H9 (cell line): ENCODE measurements around the gene PPARGC1A. TPM values are rescaled to one million over a fixed set of nuclear protein-coding genes. Genes with fewer than 3 reads are reported as not detected.

Experiments
- DNase-seq: peaks from one replicate; pipeline ENCODE4 v3.0.0-alpha.2; 2017
- H2AFZ ChIP-seq: one replicate; pipeline ENCODE4 v1.6.1; 2013; ENCODE audit warnings: mild to moderate bottlenecking, low read length, control low read depth, moderate library complexity
- H2AK5ac ChIP-seq: 2 replicates; pipeline ENCODE4 v1.6.1; 2013; ENCODE audit warnings: low read length, control low read depth, mixed read lengths; ENCODE audit not compliant: insufficient read length
- H2BK120ac ChIP-seq: one replicate; pipeline ENCODE4 v1.6.1; 2013; ENCODE audit warnings: low read depth, mild to moderate bottlenecking, low read length, control low read depth, inconsistent platforms; ENCODE audit not compliant: poor library complexity, severe bottlenecking
- H2BK12ac ChIP-seq: 2 replicates; pipeline ENCODE4 v1.6.1; 2013; ENCODE audit warnings: low read length, control low read depth, mixed read lengths, low read depth; ENCODE audit not compliant: insufficient read length
- H2BK15ac ChIP-seq: 2 replicates; pipeline ENCODE4 v1.6.1; 2013; ENCODE audit warnings: low read depth, low read length, control low read depth
- H2BK20ac ChIP-seq: one replicate; pipeline ENCODE4 v1.6.1; 2013; ENCODE audit warnings: low read depth, mild to moderate bottlenecking, low read length, control low read depth, inconsistent platforms; ENCODE audit not compliant: poor library complexity, severe bottlenecking
- H2BK5ac ChIP-seq: 2 replicates; pipeline ENCODE4 v1.6.1; 2013; ENCODE audit warnings: low read length, control low read depth, mixed read lengths; ENCODE audit not compliant: insufficient read length
- H3K14ac ChIP-seq: 2 replicates; pipeline ENCODE4 v1.6.1; 2013; ENCODE audit warnings: low read length, control low read depth; ENCODE audit not compliant: insufficient read depth
- H3K18ac ChIP-seq: 2 replicates; pipeline ENCODE4 v1.6.1; 2013; ENCODE audit warnings: low read depth, mild to moderate bottlenecking, mixed read lengths, low read length, control low read depth; ENCODE audit not compliant: insufficient read length
- H3K23ac ChIP-seq: 2 replicates; pipeline ENCODE4 v1.6.1; 2013; ENCODE audit warnings: low read length, control low read depth, mixed read lengths, low read depth; ENCODE audit not compliant: insufficient read length
- H3K23me2 ChIP-seq: 2 replicates; pipeline ENCODE4 v1.6.1; 2013; ENCODE audit warnings: low read depth, mild to moderate bottlenecking, mixed read lengths, low read length, control low read depth; ENCODE audit not compliant: insufficient read length, poor library complexity, severe bottlenecking
- H3K27ac ChIP-seq: 2 replicates; pipeline ENCODE4 v1.5.1; 2013; ENCODE audit warnings: low read length, control low read depth, mixed read lengths, low read depth; ENCODE audit not compliant: insufficient read length
- H3K27me3 ChIP-seq: 2 replicates; pipeline ENCODE4 v1.6.1; 2013; ENCODE audit warnings: low read length, control low read depth, inconsistent platforms; ENCODE audit not compliant: insufficient read depth
- H3K4ac ChIP-seq: 2 replicates; pipeline ENCODE4 v1.6.1; 2013; ENCODE audit warnings: low read depth, mild to moderate bottlenecking, control low read depth, inconsistent platforms, low read length, moderate library complexity
- H3K4me1 ChIP-seq: 2 replicates; pipeline ENCODE4 v1.6.1; 2013; ENCODE audit warnings: low read length, control low read depth, inconsistent platforms; ENCODE audit not compliant: insufficient read depth
- H3K4me2 ChIP-seq: 2 replicates; pipeline ENCODE4 v1.6.1; 2013; ENCODE audit warnings: low read length, control low read depth, mixed read lengths; ENCODE audit not compliant: insufficient read length, insufficient read depth
- H3K56ac ChIP-seq: 2 replicates; pipeline ENCODE4 v1.6.1; 2013; ENCODE audit warnings: low read depth, mild to moderate bottlenecking, mixed read lengths, low read length, control low read depth; ENCODE audit not compliant: insufficient read length
- H3K79me1 ChIP-seq: 2 replicates; pipeline ENCODE4 v1.6.1; 2013; ENCODE audit warnings: low read depth, mild to moderate bottlenecking, moderate library complexity, low read length, control low read depth, inconsistent platforms; ENCODE audit not compliant: insufficient read depth, poor library complexity, severe bottlenecking
- H3K79me2 ChIP-seq: 2 replicates; pipeline ENCODE4 v1.6.1; 2013; ENCODE audit warnings: low read length, control low read depth, inconsistent platforms; ENCODE audit not compliant: insufficient read depth
- H3K9ac ChIP-seq: 2 replicates; pipeline ENCODE4 v1.6.1; 2013; ENCODE audit warnings: low read length, control low read depth, mixed read lengths; ENCODE audit not compliant: insufficient read length; ENCODE audit errors: extremely low read depth
- H3K9me3 ChIP-seq: one replicate; pipeline ENCODE4 v1.6.1; 2013; ENCODE audit warnings: low read depth, low read length, inconsistent platforms; ENCODE audit not compliant: control insufficient read depth
- H3T11ph ChIP-seq: one replicate; pipeline ENCODE4 v1.6.1; 2013; ENCODE audit warnings: mild to moderate bottlenecking, low read length, control low read depth, inconsistent platforms
- H4K20me1 ChIP-seq: one replicate; pipeline ENCODE4 v1.6.1; 2013; ENCODE audit not compliant: control insufficient read depth, insufficient read length, insufficient read depth
- H4K5ac ChIP-seq: 2 replicates; pipeline ENCODE4 v1.6.1; 2013; ENCODE audit warnings: low read depth, mild to moderate bottlenecking, mixed read lengths, low read length, control low read depth; ENCODE audit not compliant: insufficient read length
- H4K8ac ChIP-seq: replicated peaks from 2 replicates; pipeline ENCODE4 v1.6.1; 2013; ENCODE audit warnings: low read length, control low read depth, mixed read lengths, low read depth; ENCODE audit not compliant: insufficient read length
- H4K91ac ChIP-seq: 2 replicates; pipeline ENCODE4 v1.6.1; 2013; ENCODE audit warnings: low read depth, mild to moderate bottlenecking, moderate library complexity, mixed read lengths, low read length, control low read depth; ENCODE audit not compliant: insufficient read length
- H3K27ac Mint-ChIP-seq, 3 experiments: 2 replicates in 2 of 3; 3 replicates in 1 of 3; pipeline ENCODE4 v1.8.0; 2020 to 2021; ENCODE audit warnings: mixed read lengths in 3 of 3, mild to moderate bottlenecking in 1 of 3, moderate library complexity in 1 of 3
- H3K27me3 Mint-ChIP-seq: 2 replicates; pipeline ENCODE4 v1.8.0; 2021; ENCODE audit warnings: low read depth, mild to moderate bottlenecking, moderate library complexity, mixed read lengths
- H3K36me3 Mint-ChIP-seq, 3 experiments: 2 replicates in 2 of 3; 3 replicates in 1 of 3; pipeline ENCODE4 v1.8.0; 2020 to 2021; ENCODE audit warnings: low read depth in 3 of 3, mixed read lengths in 3 of 3; ENCODE audit not compliant: insufficient read depth in 1 of 3
- H3K4me1 Mint-ChIP-seq, 2 experiments: 2 replicates each; pipeline ENCODE4 v1.8.0; 2020; ENCODE audit warnings: mixed read lengths in 2 of 2
- H3K4me3 Mint-ChIP-seq, 2 experiments: 2 replicates in 1 of 2; 3 replicates in 1 of 2; pipeline ENCODE4 v1.8.0; 2020 to 2021; ENCODE audit warnings: mild to moderate bottlenecking in 2 of 2, mixed read lengths in 2 of 2, moderate library complexity in 1 of 2
- H3K9me3 Mint-ChIP-seq, 2 experiments: 2 replicates in 1 of 2; 3 replicates in 1 of 2; pipeline ENCODE4 v1.8.0; 2020; ENCODE audit warnings: mild to moderate bottlenecking in 2 of 2, mixed read lengths in 2 of 2, moderate library complexity in 1 of 2
- CTCF ChIP-seq: fragments of 200-600 bp; sonication (generic); conservative IDR thresholded peaks from 3 replicates; pipeline ENCODE4 v1.8.0; 2021; ENCODE audit warnings: antibody characterized with exemption, mild to moderate bottlenecking
- WGBS: extraction: QIAGEN DNeasy Blood & Tissue Kit; methylation state at CpG from one replicate; pipeline ENCODE4 v1.1.7; 2013; ENCODE audit warnings: missing lambda C conversion rate, low lambda C conversion rate, mixed read lengths; ENCODE audit not compliant: insufficient read length; ENCODE audit errors: extremely low coverage; 5-methylcytosine and 5-hydroxymethylcytosine counted together
- total RNA-seq: library from RNA; stranded (reverse); gene quantifications from 2 replicates; pipeline ENCODE4 v1.2.1, GENCODE V29; 2021

PPARGC1A gene
- total RNA-seq, 1 experiment from 2014 or later, result 1.7 TPM

- Histone ChIP-seq H3K9me3 (no peaks in the 10 kb centered on the region), H3K4me1 (peaks cover 22% of the 10 kb centered on the region), H4K5ac (no peak overlapping the region), H3T11ph (no peak overlapping the region), H2BK5ac (no peak overlapping the region), H2AFZ (no peak overlapping the region), H3K14ac (no peak overlapping the region), H3K79me1 (no peaks in the 10 kb centered on the region), H3K56ac (no peak overlapping the region), H2BK20ac (no peak overlapping the region), H2BK120ac (no peak overlapping the region), H4K8ac (no peak overlapping the region), H4K91ac (no peak overlapping the region), H2AK5ac (no peak overlapping the region), H3K9ac (no peak overlapping the region), H3K79me2 (no peaks in the 10 kb centered on the region), H4K20me1 (no peaks in the 10 kb centered on the region), H3K23ac (no peak overlapping the region), H3K23me2 (no peaks in the 10 kb centered on the region), H3K4ac (no peak overlapping the region), H2BK15ac (no peak overlapping the region), H3K4me2 (peak overlapping the region; percentile 1), H3K27me3 (no peaks in the 10 kb centered on the region), H3K18ac (no peak overlapping the region), H3K27ac (no peak overlapping the region), H2BK12ac (no peak overlapping the region)
- peaks cover 69 to 73% of the 10 kb centered on the region in 2 experiments for H3K4me1 Mint-ChIP-seq
- DNase-seq, result peak; percentile 68
- H3K27me3 Mint-ChIP-seq, result no peaks in the 10 kb centered on the region
- H3K27ac Mint-ChIP-seq, result peak overlapping the region; percentile 67 to 92 (median 69)
- H3K36me3 Mint-ChIP-seq, result peaks cover 0 to 2% (median 0%) of the 10 kb centered on the region in 3 experiments; a peak in 3 of 7 replicates
- peak; percentile 73 for TF ChIP-seq CTCF
- H3K4me3 Mint-ChIP-seq, result peak overlapping the region; percentile 23 to 35; a peak in 3 of 5 replicates
- H3K9me3 Mint-ChIP-seq, result no peaks in the 10 kb centered on the region; a peak in 1 of 5 replicates
- WGBS, result no CpG with 5 or more reads among the region's 6 CpGs
These were observed 43.1 kb upstream of the PPARGC1A start for GRCh38 chr4:23932901-23933308.
